Stromal cell of bone marrow (primary cell): Measurements from ENCODE around the gene AVPR2.

ENCODE experiments used
- DNase-seq: peaks from one replicate; pipeline ENCODE4 v3.0.0-alpha.2; 2012; ENCODE audit warnings: low read depth

Gene AVPR2

GRCh38 chrX:153952373-153953026 lies 48.0 kb downstream of the AVPR2 start:
- DNase-seq: no peak

GRCh38 chrX:153953342-153953830 lies 48.9 kb downstream of the AVPR2 start:
- peak; percentile 13 for DNase-seq

- DNase-seq: no peak
Measured at GRCh38 chrX:153953892-153954557, 49.6 kb downstream of the AVPR2 start.

- DNase-seq: no peak
Measured at GRCh38 chrX:153954558-153955227, 50.2 kb downstream of the AVPR2 start.

- no peak for DNase-seq
Measured at GRCh38 chrX:153955228-153955732, 50.8 kb downstream of the AVPR2 start.

- no peak for DNase-seq
Measured at GRCh38 chrX:153956044-153956907, 51.8 kb downstream of the AVPR2 start.
